WI38 (cell line): Measurements from ENCODE around the gene SHC4.

Source experiments
- H3K4me3 ChIP-seq: 2 replicates; pipeline ENCODE4 v1.5.1; 2011; ENCODE audit warnings: low read depth, mild to moderate bottlenecking, control low read depth, low read length
- TF ChIP-seq, protein P1 (sequence below): IDR thresholded peaks from 2 replicates; pipeline ENCODE4 v1.5.1; 2012; ENCODE audit warnings: low read depth, mild to moderate bottlenecking, control low read depth, low read length

The SHC4 gene

DNA sequence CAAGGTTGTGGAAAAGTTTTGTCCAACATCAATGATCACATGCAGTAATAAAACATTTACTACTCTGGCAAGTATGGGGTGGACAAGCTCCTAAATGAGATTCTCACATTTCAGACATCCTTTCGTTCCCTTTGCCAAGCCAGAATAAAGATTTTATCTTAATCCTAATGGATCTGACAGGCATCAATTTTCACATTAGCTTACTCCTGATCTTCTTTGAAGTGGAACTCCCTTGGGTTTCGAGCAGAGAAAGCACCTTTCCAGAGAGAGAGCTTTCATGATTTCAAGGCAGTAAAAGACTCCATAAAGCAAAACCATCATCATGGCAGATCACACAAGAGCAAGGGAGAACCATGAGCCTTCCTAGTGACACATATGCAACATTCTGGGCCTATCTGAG lies 113.1 kb downstream of the SHC4 start:
- H3K4me3 ChIP-seq = no peak overlapping the region
- TF ChIP-seq, protein P1, sequence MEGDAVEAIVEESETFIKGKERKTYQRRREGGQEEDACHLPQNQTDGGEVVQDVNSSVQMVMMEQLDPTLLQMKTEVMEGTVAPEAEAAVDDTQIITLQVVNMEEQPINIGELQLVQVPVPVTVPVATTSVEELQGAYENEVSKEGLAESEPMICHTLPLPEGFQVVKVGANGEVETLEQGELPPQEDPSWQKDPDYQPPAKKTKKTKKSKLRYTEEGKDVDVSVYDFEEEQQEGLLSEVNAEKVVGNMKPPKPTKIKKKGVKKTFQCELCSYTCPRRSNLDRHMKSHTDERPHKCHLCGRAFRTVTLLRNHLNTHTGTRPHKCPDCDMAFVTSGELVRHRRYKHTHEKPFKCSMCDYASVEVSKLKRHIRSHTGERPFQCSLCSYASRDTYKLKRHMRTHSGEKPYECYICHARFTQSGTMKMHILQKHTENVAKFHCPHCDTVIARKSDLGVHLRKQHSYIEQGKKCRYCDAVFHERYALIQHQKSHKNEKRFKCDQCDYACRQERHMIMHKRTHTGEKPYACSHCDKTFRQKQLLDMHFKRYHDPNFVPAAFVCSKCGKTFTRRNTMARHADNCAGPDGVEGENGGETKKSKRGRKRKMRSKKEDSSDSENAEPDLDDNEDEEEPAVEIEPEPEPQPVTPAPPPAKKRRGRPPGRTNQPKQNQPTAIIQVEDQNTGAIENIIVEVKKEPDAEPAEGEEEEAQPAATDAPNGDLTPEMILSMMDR = no peak

GRCh38 chr15:48845123-48845522 lies 118.6 kb downstream of the SHC4 start:
- TF ChIP-seq, protein P1 = no peak
- no peak overlapping the region for H3K4me3 ChIP-seq

DNA sequence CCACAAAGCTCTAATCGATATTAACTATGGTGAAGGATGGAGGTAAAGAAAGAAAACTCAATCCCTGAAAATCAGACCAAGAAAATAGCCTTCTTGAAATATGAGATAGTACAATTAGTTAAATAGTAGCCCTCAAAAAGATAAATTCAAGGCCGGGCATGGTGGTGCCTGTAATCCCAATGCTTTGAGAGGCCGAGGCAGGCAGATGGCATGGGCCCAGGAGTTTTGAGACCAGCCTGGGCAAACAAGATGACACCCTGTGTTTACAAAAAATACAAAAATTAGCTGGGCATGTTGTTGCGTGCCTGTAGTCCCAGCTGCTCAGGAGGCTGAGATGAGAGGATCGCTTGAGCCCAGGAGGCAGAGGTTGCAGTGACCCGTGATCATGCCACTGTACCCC lies 121.2 kb downstream of the SHC4 start:
- TF ChIP-seq, protein P1 = no peak
- H3K4me3 ChIP-seq = no peak overlapping the region

- H3K4me3 ChIP-seq = no peak overlapping the region
- TF ChIP-seq, protein P1 = no peak
These were observed 129.0 kb downstream of the SHC4 start for GRCh38 chr15:48834756-48835155.

- H3K4me3 ChIP-seq = no peak overlapping the region
- TF ChIP-seq, protein P1 = no peak
These were observed 130.0 kb downstream of the SHC4 start for GRCh38 chr15:48833526-48834239.

- TF ChIP-seq, protein P1 = no peak
- no peak overlapping the region for H3K4me3 ChIP-seq
These were observed 131.1 kb downstream of the SHC4 start for GRCh38 chr15:48832648-48833047.

GRCh38 chr15:48828906-48829305 lies 134.8 kb downstream of the SHC4 start:
- TF ChIP-seq, protein P1 = no peak
- no peak overlapping the region for H3K4me3 ChIP-seq
